Muscle of back (tissue), 13 donors: Measurements from ENCODE around the gene SLC6A19. TPM values are rescaled to one million over a fixed set of nuclear protein-coding genes. Genes with fewer than 3 reads are reported as not detected.
"Not testable (repeated sequence)": the region's sequence is repeated elsewhere in the genome, so short reads cannot be mapped to it uniquely, and the experiment has no call there.

Experiments
- DNase-seq, 3 donors: peaks; one replicate each; pipeline versions ENCODE4 v3.0.0 to v3.0.0-alpha.2; 2013
- long read RNA-seq, 9 donors: transcript quantifications; one replicate each; lab custom pipeline, GENCODE V29; 2026
- polyA plus RNA-seq, 10 donors: library from polyadenylated mRNA; unstranded; fragments of 120-200 nt; gene quantifications; one replicate each; pipeline ENCODE4 v1.2.1, GENCODE V29; 2013; ENCODE audit not compliant: insufficient read length in 10 of 10

SLC6A19 gene
- polyA plus RNA-seq, result under 1 TPM in 4 of 10 donors, not detected in 6; 0.03 to 0.17 (median 0.10) TPM
- long read RNA-seq, donor 1, result 0 reads
- long read RNA-seq, donor 2, result 0 reads
- long read RNA-seq, donor 3, result 0 reads
- long read RNA-seq, donor 4, result 0 reads
- long read RNA-seq, donor 5, result 0 reads
- long read RNA-seq, donor 6, result 0 reads
- long read RNA-seq, donor 7, result 0 reads
- long read RNA-seq, donor 8, result 0 reads
- long read RNA-seq, donor 9, result 0 reads

- DNase-seq, result no peak
These were observed at the start of gene SLC6A19 for GRCh38 chr5:1201327-1202025. Gene SLC6A19, plus strand, starts transcription at chr5:1201595. Its CDS starts 56 bp downstream, at chr5:1201651.

- DNase-seq, result no peak
These were observed 49.2 kb upstream of the SLC6A19 start for GRCh38 chr5:1152156-1152555.

GRCh38 chr5:1152771-1153282, 48.6 kb upstream of the SLC6A19 start:
- DNase-seq, result no peak

- no peak for DNase-seq
These were observed 48.0 kb upstream of the SLC6A19 start for GRCh38 chr5:1153428-1153827.

- DNase-seq, result no peak
These were observed 46.0 kb upstream of the SLC6A19 start for GRCh38 chr5:1155191-1156032.

GRCh38 chr5:1156033-1156753, 45.2 kb upstream of the SLC6A19 start:
- DNase-seq, result peak in 1 of 3 donors; percentile 48

GRCh38 chr5:1156754-1157460, 44.5 kb upstream of the SLC6A19 start:
- DNase-seq, result no peak

GRCh38 chr5:1157461-1157986, 43.9 kb upstream of the SLC6A19 start:
- DNase-seq, result not testable (repeated sequence)

- no peak for DNase-seq
These were observed 42.6 kb upstream of the SLC6A19 start for GRCh38 chr5:1158647-1159340.

- no peak for DNase-seq
These were observed 42.1 kb upstream of the SLC6A19 start for GRCh38 chr5:1159341-1159675.

- DNase-seq, result no peak
These were observed 41.5 kb upstream of the SLC6A19 start for GRCh38 chr5:1159774-1160406.

GRCh38 chr5:1161108-1161832, 40.1 kb upstream of the SLC6A19 start:
- no peak for DNase-seq

- peak in 2 of 3 donors; percentile 18 to 36 for DNase-seq
These were observed 39.6 kb upstream of the SLC6A19 start for GRCh38 chr5:1161833-1162229.

GRCh38 chr5:1162276-1162675, 39.1 kb upstream of the SLC6A19 start:
- no peak for DNase-seq

- no peak for DNase-seq
These were observed 38.6 kb upstream of the SLC6A19 start for GRCh38 chr5:1162751-1163150.

GRCh38 chr5:1163366-1163765, 38.0 kb upstream of the SLC6A19 start:
- DNase-seq, result no peak

GRCh38 chr5:1163879-1164278, 37.5 kb upstream of the SLC6A19 start:
- no peak for DNase-seq

GRCh38 chr5:1164696-1165630, 36.4 kb upstream of the SLC6A19 start:
- no peak for DNase-seq
